Smooth muscle cell of trachea (primary cell): ENCODE results near the gene SH3PXD2B. TPM values are rescaled to one million over a fixed set of nuclear protein-coding genes. Genes with fewer than 3 reads are reported as not detected.

Experiments
- total RNA-seq: library from RNA; depleted of rRNA; stranded (reverse); fragments of >200 nt; gene quantifications from 2 replicates; pipeline ENCODE4 v1.2.1, GENCODE V29; 2014

SH3PXD2B gene
- total RNA-seq = 22.4 and 41.2 TPM in 2 replicates

GRCh38 chr5:172454358-172455086, at the start of gene SH3PXD2B:
TSS of gene SH3PXD2B (minus strand) at chr5:172454525. CDS start at chr5:172454352, 173 bp downstream.

GRCh38 chr5:172283020-172283861, 171.1 kb downstream of the SH3PXD2B start, which contains the start of gene UBTD2:
TSS of gene UBTD2 (minus strand) at chr5:172283764. CDS start at chr5:172283665, 99 bp downstream.

Other genes with a start within 250 kb of the SH3PXD2B start
- gene UBTD2, start 170.8 kb downstream of the SH3PXD2B start, total RNA-seq = 23.2 and 25.5 TPM in 2 replicates
- gene NEURL1B, start 186.7 kb upstream of the SH3PXD2B start, total RNA-seq = 2.6 and 4.9 TPM in 2 replicates